HG03103 (cell line): ENCODE measurements around the gene PHKG1.
A peak's percentile ranks its signal among the peaks of the same experiment; 100 is the strongest.
"Not testable (repeated sequence)": the region's sequence is repeated elsewhere in the genome, so short reads cannot be mapped to it uniquely, and the experiment has no call there.

ENCODE experiments used
- ATAC-seq: cut with Tn5 transposase; IDR thresholded peaks from one replicate; pipeline ENCODE4 v1.9.1; 2021; ENCODE audit warnings: low read depth; ENCODE audit not compliant: unreplicated experiment

Gene PHKG1

DNA sequence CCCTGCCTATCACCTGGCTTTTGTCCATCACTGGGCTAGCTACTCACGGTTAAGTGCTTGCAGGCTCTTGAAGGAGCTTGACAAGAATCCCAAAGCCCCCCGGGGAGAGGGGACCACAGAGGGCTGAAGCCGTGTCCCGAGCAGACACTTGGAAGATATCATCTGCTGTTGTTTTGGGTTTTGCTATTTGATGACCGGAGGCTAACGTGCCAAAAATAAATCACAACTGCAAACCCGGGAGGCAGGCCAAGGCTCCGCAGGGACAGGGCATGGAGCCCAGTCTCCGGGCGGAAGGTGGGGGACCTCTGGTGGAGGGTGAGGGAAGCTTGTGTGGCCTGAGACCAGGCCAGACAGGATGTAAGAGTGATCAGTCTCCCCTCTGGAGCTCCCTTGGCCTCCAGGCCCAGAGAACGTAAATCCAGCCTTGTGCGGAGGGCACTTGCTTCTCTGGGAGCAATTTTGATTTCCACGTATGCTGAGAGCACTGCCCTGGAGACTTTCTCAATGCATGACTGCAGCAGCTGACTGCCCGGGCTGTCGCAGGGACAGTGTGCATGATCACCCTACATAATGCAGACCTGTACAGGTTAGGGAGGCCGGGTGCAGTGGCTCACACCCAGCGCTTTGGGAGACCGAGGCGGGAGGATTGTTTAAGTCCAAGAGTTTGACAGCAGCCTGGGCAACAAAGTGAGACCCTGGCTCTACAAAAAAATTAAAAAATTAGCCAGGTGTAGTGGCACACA, at the start of gene PHKG1:
Gene PHKG1, minus strand, starts transcription at position 164 of the 743 bp plus-strand sequence. CDS start 4,011 bp downstream, outside the sequence.
- ATAC-seq, result no peak

DNA sequence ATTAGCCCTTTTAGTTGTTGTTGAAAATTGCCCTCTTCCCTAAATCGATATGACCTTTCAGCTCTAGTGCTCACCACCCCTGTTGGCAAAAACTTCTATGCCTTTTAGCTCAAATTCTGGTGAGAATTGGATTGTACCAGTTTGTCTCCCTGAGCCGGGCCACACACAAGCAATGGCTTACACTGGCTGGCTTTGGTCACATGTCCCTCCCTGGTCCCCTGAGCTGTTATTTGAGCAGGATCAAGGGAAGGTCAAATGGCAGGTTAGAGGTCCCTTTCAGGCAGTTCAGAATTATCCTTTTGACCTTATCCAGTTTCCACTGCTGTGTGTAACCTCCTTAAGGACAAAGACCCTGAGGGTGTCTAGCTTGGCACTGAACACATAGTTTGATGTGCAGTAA, 38.3 kb upstream of the PHKG1 start:
- ATAC-seq, result not testable (repeated sequence)

DNA sequence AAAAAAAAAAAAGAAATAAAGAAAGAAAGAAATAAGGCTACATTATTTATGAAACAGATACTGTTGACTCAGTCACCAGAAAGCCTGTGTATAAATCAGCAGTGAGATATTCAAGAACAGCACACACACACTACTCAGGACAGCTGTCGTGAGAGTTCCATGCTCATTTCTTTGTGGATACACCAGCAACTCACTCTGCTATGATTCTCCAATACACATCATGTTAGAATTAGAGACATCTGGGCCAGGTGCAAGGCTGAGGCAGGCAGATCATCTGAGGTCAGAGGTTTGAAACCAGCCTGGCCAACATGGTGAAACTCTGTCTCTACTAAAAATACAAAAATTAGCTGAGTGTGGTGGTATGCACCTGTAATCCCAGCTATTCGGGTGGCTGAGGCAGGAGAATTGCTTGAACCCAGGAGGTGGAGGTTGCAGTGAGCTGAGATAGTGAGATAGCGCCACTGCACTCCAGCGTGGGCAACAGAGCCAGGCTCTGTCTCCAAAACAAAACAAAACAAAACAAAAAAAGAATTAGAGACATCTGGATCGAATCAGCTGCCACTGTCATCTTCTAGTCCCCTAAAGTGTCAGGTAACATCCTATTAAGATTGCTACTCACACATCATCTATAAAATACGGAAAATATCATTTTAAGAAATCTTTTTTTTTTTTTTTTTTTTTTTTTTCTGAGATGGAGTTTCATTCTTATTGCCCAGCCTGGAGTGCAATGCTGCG, 34.7 kb upstream of the PHKG1 start:
- no peak for ATAC-seq

DNA sequence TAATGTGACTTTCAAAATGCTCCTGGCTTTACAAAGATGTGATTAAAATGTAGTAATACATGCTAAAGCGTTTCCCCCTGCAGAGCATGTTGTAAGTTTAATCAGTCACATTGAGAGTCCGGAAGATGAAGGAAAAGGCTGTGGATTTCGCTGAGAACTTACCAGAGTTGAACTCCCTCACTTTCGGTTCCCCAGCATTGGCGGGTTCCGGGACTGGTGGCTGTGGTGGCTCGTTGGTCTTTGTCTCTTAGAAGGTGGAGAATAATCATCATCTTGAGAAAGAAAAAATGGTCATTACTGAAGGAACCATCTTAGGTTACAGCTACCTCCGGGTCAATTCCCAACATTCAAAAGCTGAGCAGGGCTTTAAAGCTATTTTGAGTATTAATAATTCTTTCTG, 33.1 kb upstream of the PHKG1 start:
- no peak for ATAC-seq

DNA sequence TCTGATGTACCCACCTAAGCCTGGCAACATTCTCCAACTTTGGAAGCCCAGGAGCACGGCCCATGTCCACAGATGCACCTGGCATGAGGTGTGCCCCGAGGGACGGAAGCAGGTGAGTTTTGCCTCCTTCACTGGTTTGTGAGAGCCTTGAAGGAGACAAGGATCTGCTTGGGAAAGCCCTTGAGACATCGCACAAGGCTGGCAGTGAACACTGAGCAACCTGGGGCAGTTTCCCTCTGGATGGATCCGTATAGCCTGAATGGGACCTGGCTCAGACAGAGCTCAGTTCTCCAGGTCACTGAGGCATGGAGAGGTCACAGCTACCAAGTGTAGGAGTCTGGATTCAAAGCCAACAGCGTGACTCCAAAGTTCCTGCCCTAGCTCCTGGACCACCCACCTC, 32.2 kb upstream of the PHKG1 start:
- no peak for ATAC-seq

DNA sequence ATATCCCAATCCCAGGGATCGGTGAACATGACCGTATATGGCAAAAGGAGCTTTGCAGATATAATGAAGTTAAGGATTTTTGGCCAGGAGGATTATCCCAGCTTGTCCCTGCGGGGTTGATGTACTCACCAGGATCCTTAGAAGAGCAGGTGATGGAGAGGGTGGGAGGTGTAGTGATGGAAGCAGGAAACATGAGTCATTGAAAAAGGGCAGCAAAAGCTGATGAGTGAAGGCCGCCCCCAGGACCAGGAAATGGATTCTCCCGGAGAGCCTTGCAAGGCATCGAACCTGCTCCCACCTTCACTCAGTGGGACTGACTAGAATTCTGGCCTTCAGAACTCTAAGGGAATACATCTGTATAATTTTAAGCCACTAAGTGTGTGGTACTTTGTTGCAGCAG, 28.7 kb upstream of the PHKG1 start:
- no peak for ATAC-seq

DNA sequence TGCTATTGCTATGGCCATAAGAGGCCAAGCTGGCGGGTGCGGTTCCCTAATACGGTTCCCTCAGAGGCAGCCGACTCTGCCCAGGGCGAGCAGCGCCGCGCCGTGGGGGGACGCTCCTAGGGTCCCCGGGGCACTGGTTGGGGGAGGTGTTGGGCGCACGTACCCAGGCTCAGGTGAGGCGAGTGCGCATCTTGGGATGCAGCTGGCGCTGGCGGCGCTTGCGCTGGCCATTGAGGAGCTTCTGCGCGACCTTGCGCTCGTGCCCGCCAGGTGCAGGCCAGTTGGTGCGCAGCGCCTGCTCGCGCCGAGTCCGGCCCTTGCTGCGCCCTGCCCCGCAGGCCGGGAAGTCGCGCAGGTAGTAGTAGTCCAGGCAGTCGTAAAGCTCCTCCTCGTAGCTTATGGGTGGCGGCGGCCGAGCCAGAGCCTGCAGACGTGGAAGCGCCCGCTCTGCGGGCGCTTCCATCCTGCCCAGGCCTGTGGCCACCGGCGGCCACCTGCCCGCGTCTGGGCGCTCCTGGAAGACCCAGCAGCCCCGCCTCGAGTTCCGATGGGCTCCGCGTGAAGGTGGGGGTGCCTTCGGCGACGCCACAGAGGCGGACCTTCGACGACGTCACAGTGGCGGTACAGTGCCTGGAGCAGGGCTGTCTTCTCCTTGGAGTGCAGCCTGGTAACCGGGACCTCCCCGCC, 23.2 kb upstream of the PHKG1 start, which contains the start of gene NUPR2:
Gene NUPR2, minus strand, starts transcription at position 566 of the 687 bp plus-strand sequence. Its CDS starts 103 bp downstream, at position 463.
- ATAC-seq, result no peak

DNA sequence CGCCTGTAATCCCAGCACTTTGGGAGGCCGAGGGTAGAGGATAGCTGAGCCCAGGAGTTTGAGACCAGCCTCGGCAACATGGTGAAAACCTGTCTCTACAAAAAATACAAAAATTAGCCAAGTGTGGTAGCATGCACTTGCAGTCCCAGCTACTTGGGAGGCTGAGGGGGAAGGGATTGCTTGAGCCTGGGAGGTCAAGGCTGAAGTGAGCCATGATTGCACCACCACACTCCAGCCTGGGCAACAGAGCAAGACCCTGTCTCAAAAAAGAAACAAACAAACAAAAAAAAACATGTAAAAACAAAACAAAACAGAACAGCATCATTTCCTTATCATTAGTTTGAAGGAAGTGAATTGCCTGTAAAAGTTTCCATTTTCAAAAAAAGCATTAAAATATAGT, 19.5 kb upstream of the PHKG1 start:
- ATAC-seq, result not testable (repeated sequence)

DNA sequence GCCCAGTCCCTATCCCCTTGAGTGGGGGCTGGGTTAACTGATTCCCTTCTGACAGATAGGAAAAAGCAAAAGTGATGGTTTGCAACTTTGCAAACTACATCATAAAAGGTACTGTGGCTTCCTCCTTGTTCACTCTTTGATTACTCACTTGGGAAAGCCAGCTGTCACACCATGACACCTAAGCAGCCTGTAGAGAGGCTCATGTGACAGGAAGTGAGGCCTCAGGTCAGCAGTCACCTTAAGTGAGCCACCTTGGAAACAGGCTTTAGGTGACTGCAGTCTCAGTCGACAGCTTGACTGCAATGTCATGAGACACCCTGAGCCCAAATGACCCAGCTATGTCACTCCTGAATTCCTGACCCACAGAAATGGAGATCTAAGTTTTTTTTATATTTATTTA, 17.9 kb upstream of the PHKG1 start:
- no peak for ATAC-seq

DNA sequence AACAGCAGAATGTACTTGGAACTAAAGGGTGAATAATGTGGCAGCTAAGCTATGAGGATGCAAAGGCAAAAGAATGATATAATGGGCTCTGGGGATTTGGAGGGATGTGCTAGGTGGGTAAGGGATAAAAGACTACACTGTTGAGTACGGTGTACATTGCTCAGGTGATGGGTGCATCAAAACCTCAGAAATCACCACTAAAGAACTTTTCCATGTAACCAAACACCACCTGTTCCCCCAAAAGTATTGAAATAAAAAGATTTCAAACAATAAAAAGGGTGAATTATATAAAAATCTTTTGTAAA, 15.2 kb upstream of the PHKG1 start:
- ATAC-seq, result no peak

DNA sequence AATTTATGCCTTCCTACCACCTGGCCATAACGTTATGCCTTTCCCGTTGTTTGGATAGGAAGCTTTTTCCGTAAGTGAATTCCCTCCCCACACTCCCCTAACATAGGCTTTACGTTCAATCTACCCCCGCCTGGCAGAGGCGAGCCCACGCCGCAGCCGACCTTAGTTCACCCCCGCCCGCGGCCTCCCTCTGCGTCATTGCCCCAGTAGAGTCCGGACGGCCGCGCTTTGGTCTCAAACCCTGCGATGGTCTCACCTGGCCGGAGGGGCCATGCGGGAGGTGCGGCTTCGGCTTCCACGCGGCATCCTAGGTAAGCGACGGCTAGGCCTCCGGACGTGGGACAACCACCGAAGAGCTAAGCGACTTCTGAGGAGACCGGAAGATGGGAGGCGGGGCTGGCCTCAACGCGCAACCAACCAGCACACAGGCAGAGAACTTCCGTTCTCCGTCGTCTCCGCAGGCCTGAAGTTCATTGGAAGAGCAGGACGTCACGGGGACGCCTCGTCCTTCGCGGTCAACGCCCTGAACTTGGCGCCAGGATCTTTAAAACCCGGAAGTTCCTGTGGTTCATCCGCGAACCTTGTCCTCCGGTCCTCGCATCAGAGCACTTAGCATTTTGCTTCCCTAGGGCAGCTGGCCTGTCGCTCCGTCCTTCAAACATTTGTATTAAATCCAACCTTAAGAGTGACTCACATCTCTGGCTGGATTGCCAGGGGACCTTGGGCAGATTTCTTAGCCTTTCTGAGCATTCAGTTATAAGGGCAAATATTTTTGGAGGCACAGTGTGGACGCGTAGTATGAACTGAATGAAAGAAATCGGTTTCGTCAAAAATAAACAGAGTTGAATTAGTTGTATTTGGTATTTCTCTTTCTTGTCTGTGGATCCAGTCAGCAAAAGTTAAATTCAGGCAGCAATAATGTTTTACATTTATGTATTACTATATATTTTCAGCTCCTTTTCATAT, 13.6 kb upstream of the PHKG1 start, which contains the start of gene CHCHD2:
Gene CHCHD2, minus strand, starts transcription at position 369 of the 966 bp plus-strand sequence. Its CDS starts 63 bp downstream, at position 306.
- peak; percentile 99 for ATAC-seq

DNA sequence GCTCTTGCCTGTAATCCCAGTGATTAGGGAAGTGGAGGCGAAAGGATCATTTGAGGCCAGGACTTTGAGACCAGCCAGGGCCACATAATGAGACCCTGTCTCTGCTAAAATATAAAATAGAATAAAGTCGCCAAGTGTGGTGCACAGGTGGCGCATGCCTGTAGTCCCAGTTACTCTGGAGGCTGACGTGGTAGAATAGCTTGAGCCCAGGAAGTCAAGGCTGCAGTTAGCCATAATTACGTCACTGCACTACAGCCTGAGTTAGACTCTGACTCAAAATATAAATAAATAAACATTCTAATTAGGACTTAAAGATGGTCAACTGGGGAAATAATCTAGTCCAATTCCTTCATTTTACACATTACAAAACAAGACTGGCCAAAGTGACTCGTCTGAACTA, 12.8 kb upstream of the PHKG1 start:
- no peak for ATAC-seq

DNA sequence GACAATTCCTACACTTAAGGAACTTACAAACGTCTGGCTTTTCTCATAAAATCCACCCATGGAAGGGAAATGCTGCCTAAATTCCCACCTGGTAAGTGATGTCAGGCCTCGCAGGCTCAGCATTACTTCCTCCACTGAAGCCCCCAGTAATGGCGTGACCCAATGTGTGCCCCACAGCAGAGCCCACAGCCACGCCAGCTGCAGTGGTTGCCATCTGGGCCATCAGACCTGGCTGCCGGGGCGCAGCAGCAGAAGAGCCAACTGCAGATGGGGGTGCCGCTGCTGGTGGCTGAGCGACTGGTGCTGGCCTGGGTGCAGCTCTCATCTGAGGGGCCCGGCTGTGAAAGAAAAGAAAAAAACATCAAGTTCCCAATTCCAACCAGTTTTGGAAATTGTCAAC, 11.4 kb upstream of the PHKG1 start:
- not testable (repeated sequence) for ATAC-seq

DNA sequence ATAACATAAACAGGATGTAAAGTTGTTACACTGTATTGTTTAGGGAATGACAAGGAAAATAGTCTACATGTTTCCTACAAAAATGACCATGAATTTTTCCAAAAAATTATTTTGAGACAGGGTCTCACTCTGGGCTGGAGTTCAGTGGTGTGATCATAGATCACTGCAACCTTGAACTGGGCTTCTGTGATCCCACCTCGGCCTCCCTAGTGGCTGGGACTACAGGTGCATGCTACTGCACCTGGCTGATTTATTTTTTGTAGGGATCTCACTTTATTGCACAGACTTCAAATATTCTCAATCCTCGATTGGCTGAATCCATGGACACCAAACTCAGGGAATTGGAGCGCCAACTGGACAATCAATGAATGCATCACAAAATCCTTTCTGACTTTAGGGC, 6.9 kb upstream of the PHKG1 start:
- no peak for ATAC-seq

DNA sequence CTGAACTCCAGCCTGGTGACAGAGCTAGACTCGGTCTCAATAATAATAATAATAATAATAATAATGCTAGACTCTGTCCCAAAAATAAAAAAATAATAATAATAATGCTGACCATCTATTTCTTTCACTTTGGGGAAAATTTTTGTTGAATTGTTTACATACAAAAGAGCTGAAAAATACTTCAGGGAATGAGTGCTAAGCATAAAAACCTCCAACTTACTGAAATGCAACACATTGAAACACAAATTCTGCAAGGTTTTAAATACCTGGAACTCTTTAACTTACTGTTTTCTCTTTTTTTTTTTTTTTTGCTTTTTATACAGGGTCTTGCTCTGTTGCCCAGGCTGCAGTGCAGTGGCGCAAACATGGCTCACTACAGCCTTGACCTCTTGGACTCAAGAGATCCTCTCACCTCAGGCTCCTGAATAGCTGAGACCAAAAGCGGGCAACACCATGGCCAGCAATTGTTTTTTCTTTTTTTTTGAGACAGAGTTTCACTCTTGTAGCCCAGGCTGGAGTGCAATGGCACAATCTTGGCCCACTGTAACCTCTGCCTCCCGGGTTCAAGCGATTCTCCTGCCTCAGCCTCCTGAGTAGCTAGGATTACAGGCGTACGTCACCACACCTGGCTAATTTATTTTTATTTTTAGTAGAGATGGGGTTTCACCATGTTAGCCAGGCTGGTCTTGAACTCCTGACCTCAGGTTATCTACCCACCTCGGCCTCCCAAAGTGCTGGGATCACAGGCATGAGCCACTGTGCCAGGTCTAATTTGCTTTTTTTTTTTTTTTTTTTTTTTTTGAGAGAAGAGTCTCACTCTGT, 5.6 kb upstream of the PHKG1 start:
- not testable (repeated sequence) for ATAC-seq

DNA sequence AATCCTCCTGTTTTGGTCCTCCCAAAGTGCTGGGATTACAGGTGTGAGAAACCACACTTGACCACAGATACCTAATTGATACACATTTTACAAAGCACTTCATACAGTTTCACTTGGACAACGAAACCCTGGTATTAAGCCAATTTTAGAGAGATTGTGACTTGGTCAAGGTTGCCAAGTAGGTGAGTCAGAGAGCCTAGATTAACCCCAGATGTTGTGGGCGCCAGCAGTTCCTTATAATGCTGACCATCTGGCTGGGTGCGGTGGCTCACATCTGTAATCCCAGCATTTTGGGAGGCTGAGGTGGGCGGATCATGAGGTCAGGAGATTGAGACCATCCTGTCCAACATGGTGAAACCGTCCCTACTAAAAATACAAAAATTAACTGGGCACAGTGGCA, 4.9 kb upstream of the PHKG1 start:
- no peak for ATAC-seq

DNA sequence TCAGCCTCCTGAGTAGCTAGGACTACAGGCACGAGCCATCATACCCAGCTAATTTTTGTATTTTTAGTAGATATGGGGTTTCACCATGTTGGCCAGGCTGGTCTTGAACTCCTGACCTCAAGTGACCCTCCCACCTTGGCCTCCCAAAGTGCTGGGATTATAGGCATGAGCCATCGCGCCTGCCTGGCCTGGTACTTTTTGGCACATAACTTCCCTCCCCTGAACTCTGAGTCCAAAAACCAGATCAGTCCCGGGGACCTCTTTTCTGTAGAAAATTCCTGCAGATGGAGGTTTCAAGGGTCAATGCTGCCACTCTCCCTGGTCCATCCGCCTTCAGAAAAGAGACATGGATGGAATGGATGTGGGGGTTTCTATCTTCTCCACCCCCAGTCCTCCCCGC, 364 bp downstream of the PHKG1 start:
- not testable (repeated sequence) for ATAC-seq

DNA sequence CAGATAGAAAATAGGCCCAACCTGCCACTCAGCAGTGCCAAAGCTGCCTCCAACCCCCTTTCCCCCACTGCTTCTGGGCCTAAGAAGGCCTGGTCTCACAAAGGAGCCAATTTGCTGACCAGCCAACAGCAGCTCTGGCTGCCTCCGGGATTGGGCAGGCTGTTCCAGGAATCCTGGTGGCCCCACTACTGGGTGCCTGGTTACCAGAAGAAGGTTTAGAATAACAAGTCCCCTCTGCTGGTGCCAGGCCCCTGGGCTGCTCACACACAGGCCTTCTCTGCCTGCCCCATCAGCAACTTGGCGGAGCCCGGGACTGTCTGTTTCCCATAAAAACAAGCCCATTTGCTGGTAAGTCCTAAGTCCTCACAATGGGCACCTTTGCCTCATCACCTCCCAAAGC, 1.2 kb downstream of the PHKG1 start:
- no peak for ATAC-seq

DNA sequence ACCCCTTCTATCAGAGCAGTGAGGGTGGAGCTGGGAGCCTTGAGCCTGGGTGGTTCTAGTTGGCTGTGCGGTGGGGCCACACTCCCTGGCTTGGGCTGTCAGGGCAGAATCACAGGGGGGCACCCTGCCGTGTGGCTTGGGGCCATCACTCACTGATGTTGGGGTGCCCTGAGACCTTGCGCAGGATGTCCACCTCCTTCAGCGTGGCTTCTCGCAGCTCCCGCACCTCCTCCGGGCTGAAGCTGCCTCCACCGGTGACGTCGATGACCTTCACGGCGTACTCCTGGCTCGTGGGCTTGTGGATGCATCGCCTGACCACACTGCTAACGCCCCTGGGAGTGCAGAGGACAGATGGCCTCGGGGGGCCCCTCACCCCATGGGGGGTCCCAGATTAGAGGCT, 5.3 kb downstream of the PHKG1 start:
- no peak for ATAC-seq
